IPS-11a (cell line): ENCODE data around the gene ARPP19.
"Not testable (repeated sequence)": the region's sequence is repeated elsewhere in the genome, so short reads cannot be mapped to it uniquely, and the experiment has no call there.

Experiments
- H3K4me3 ChIP-seq: one replicate; pipeline ENCODE4 v1.5.1; 2013; ENCODE audit warnings: low read depth, low read length, control low read depth

The ARPP19 gene

DNA sequence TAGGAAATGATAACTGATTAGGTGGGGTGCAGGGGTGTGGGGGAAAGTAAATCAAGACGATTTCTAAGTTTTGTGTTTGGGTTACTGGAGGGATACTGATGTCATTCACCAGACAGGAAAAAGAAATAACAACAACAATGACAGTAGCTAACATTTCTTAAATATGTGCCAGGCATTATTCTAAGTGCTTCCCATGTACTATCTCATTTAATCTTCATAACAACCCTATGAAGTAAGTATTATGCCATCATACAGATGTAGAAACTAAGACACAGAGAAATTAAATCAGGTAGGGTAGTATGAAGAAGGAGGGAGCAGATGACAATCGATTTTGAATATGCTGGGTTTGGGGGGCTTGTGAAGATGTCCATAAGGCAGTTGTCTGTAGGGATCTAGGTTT lies 53.5 kb downstream of the ARPP19 start:
- no peak overlapping the region for H3K4me3 ChIP-seq

DNA sequence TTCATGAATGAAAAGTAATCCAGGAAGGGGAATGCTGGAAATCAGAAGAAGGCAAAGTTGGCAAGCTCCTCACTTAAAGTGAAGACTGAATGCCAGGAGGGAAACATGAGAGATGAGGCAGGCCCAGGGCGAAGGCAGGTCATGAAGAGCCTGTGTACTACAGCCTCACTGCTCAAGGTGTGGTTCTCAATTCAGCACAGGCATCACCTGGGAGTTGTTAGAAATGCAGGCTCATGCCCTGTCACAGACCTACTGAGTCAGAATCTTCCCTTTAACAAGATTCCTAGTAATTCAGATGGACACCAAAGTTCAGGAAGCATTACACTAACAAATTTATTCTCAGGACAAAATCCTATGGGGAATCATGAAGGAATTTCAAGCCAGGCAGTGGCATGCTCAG lies 54.3 kb downstream of the ARPP19 start:
- no peak overlapping the region for H3K4me3 ChIP-seq

DNA sequence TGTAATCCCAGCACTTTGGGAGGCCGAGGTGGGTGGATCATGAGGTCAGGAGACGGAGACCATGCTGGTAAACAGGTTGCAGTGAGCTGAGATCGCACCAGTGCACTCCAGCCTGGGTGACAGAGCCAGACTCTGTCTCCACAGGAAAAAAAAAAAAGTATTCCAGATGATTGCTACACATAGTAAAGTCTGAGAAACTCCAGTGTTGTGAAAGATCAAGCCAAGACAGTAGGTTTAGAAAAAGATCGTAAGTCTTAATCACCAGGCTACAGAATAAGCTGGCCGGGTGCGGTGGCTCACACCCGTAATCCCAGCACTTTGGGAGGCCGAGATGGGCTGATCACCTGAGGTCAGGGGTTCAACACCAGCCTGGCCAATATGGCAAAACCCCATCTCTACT lies 56.0 kb downstream of the ARPP19 start:
- H3K4me3 ChIP-seq: not testable (repeated sequence)

DNA sequence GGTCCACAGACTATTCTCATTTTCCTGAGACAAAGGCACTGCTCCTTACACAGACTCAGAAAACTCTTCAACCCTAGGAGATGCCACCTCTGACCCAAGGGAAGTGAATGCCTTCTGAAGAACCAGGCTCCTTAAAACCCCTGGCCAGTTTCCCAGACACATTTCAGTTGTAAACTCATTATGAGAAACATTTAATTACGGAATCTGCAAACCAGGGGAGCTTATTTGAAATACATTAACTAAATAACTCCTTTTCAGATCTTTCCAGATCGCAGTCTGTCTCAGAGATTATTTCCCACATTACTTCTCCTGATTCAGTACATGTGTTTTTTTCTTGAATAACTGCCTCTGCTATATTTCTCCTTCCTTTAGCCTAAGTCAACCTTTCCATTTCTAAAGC lies 57.7 kb downstream of the ARPP19 start:
- H3K4me3 ChIP-seq: no peak overlapping the region

DNA sequence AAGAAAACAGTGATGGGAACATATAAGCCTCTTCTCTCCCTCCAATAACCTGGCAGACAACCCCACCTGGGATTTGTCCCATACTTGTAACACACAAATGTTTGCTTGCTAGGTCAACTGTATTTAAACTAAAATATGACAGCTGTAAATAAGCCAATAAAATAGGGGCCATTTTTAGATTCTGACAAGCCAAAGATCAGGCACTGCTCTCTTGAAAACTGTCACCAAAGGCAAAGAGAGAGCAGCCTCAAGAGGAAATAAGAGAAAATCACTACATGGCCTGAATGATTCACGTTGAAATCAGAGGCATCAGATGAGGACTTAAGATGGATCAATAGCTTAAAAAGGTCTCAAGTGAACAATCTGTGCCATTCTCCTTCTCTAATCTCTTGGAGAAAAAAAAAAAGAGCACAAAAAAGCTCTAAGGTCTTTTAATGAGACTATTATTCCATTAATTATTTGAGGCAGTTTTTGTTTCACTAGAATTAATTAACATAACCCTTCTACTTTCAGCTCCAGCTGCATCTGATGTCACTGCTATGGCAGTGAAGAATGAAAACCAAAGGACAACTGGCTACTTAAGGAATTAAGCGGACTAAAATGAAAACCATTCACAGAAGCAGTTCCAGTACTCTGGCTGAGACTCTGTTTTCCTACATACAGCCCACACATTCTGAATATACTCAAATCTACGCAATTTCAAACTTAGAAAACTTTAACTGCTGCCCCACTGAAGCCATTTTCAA lies 59.2 kb downstream of the ARPP19 start:
- H3K4me3 ChIP-seq: no peak overlapping the region

DNA sequence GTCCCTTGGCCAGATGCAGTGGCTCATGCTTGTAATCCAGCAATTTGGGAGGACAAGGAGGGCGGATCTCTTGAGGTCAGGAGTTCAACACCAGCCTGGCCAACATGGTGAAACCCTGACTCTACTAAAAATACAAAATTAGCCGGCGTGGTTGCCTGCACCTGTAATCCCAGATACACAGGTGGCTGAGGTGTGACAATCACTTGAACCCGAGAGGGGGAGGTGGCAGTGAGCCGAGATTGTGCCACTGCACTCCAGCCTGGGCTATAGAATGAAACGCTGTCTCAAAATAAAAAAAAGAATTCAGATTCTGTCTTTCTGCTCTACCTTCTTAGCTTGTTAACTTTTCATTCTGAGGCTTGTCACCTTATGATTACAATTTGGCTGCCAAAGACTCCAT lies 62.3 kb downstream of the ARPP19 start:
- H3K4me3 ChIP-seq: no peak overlapping the region

DNA sequence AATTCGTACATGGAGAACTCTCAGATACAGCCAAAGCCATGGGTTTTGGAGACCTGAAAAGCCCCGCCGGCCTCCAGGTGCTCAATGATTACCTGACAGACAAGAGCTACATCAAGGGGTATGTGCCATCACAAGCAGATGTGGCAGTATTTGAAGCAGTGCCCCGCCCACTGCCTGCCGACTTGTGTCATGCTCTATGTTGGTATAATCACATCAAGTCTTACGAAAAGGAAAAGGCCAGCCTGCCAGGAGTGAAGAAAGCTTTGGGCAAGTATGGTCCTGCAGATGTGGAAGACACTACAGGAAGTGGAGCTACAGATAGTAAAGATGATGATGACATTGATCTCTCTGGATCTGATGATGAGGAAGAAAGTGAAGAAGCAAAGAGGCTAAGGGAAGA lies 63.7 kb downstream of the ARPP19 start:
- H3K4me3 ChIP-seq: no peak overlapping the region

DNA sequence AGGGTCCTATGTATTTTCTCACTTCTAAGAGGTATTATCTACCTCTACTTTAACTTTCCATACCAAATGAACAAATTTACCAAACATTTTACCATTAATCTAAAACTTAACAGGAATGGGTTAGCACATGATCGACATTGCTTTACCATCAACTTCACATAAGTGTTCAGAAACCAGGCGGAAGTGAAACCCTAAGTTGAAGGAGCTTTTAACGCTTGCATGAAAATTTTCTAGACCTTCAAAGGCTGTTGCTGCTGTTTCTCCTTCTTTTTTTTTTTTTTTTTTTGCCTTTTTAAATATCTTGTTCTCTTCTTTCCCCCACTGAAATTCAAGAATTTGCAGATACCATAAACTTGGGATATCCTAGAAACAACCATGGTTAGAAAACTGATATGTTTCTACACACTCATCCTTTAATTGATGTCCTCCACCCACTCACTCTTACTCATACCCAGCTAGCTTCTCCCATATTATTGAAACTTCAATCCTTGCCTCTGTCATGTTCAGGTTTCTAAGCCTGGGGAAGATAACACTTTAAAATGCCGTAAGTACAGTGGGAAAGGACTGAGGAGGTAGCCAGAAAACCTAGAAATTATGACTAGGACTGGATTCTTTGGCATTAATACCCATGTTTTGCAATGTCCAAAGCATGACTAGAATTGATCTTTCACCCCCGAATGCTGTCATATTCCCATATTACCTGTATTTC lies 64.9 kb downstream of the ARPP19 start:
- H3K4me3 ChIP-seq: no peak overlapping the region

DNA sequence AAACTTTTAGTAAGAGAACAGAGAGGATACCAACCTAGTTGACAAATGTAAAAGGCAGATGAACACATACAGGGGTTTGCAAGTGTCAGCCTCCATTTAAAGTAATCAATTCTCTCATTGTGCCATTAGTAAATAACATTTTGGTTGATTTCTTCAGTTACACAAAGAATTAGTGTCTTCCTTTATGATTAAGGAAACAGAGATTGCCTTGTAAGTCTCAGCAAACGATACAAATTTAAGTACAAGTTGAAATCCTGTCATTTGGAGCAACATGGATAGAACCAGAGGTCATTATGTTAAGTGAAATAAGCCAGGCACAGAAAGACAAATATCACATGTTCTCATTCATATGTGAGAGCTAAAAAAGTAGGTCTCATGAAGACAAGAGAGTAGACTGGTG lies 66.2 kb downstream of the ARPP19 start:
- no peak overlapping the region for H3K4me3 ChIP-seq

DNA sequence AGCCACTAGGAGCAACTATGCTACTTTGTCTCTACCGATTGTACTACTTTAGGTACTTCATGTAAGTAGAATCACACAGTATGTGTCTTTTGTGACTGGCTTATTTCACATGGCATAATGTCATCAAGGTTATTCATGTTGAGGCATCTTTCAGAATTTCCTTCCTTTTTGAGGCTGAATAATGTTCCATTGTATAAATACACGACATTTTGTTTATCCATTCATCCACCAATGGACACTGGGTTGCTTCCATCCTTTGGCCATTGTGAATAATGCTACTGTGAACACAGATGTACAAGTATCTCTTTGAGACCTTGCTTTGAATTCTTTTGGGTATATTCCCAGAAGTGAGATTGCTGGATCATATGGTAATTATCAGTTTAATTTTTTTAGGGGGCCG lies 69.3 kb downstream of the ARPP19 start:
- no peak overlapping the region for H3K4me3 ChIP-seq

DNA sequence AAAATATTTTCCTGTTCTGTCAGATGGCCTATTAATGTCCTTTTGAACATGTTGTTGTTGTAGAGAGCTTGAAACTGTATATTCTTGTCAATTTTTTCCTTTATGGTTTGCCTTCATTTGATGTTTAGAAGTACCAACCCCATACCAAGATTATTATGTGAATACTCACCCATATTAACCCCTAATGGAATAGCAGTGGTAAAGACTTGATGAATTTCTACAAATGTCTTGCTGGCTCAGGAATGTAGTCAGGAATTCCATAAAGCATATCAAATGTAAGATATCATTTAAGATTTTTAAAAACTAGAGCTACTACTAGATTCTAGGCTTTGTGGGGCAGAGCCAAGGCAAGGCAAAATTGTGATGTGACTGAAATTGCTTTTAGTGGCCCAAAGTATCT lies 70.1 kb downstream of the ARPP19 start:
- no peak overlapping the region for H3K4me3 ChIP-seq
